HepG2 (cell line): ENCODE results near the gene FAM168A. TPM values are rescaled to one million over a fixed set of nuclear protein-coding genes. Genes with fewer than 3 reads are reported as not detected.

Source experiments
- ATAC-seq: fragments of 200-7000 bp; cut with Tn5 transposase; 3 replicates; pipeline ENCODE4 v1.9.1; 2020; ENCODE audit warnings: mild to moderate bottlenecking, moderate library complexity
- BruUV-seq: library from RNA; stranded (reverse); fragments of 400-500 nt; replicated peaks from 2 replicates; lab custom pipeline; 2021; lab: Mats Ljungman, UMichigan
- CTCF ChIA-PET: fragments of 300-600 bp; formaldehyde crosslinking; extraction: SDS; loops from one replicate; lab custom pipeline; 2021; ENCODE audit warnings: low total read pairs, inconsistent platforms, low intra/inter-chr PET ratio; lab: Yijun Ruan, JAX
- POLR2A ChIA-PET: fragments of 350-600 bp; sonication (Branson Sonifier 250); formaldehyde crosslinking; loops from one replicate; lab custom pipeline; 2020; ENCODE audit warnings: antibody characterized with exemption, inconsistent platforms; lab: Yijun Ruan, JAX
- DNase-seq: peaks from one replicate; pipeline ENCODE4 v3.0.0-alpha.2; 2015; ENCODE audit warnings: low spot score
- FAIRE-seq: peaks from 3 replicates; lab custom pipeline; 2011; peaks lifted over from hg19 to GRCh38; lab: Jason Lieb, UNC
- H2AFZ ChIP-seq: one replicate; pipeline ENCODE4 v1.6.1; 2011; ENCODE audit warnings: low read length, inconsistent platforms
- H3K27ac ChIP-seq: fragments of 300-600 bp; 3 replicates; pipeline ENCODE4 v1.8.0; 2011; ENCODE audit warnings: mixed run types, mild to moderate bottlenecking, mixed read lengths, low read length, inconsistent platforms; ENCODE audit not compliant: insufficient read depth; ENCODE audit errors: extremely low read length
- H3K27me3 ChIP-seq, 2 experiments: fragments of 200-600 bp in 1 of 2; 2 replicates in 1 of 2; 3 replicates in 1 of 2; pipeline versions ENCODE4 v1.6.0 to v1.8.0; 2011; ENCODE audit warnings: low read length in 2 of 2, mild to moderate bottlenecking in 2 of 2, moderate library complexity in 2 of 2, inconsistent platforms in 1 of 2; ENCODE audit not compliant: insufficient read depth in 2 of 2, control insufficient read depth in 1 of 2
- H3K36me3 ChIP-seq, 2 experiments: fragments of 200-600 bp in 1 of 2; replicated peaks in 1 of 2; 2 replicates in 1 of 2; 3 replicates in 1 of 2; pipeline versions ENCODE4 v1.5.1 to v1.8.0; 2011; ENCODE audit warnings: low read length in 2 of 2, inconsistent platforms in 1 of 2; ENCODE audit not compliant: insufficient read depth in 2 of 2, control insufficient read depth in 1 of 2
- H3K4me1 ChIP-seq: 2 replicates; pipeline ENCODE4 v1.5.1; 2012; ENCODE audit warnings: low read length, inconsistent platforms; ENCODE audit not compliant: insufficient read depth
- H3K4me2 ChIP-seq: 2 replicates; pipeline ENCODE4 v1.6.0; 2011; ENCODE audit warnings: low read depth, low read length, inconsistent platforms
- H3K4me3 ChIP-seq, 3 experiments: fragments of 200-600 bp in 1 of 3; sonication (generic), shearing (Covaris generic) in 1 of 3; replicated peaks in 1 of 3; 2 replicates each; pipeline ENCODE4 v1.5.1; 2011 to 2016; ENCODE audit warnings: low read length in 3 of 3, inconsistent platforms in 2 of 3, low read depth in 2 of 3, mild to moderate bottlenecking in 2 of 3, control low read depth in 1 of 3, mixed read lengths in 1 of 3; ENCODE audit not compliant: insufficient read depth in 1 of 3
- H3K79me2 ChIP-seq: one replicate; pipeline ENCODE4 v1.6.1; 2011; ENCODE audit warnings: low read length, inconsistent platforms; ENCODE audit not compliant: insufficient read depth
- H3K9ac ChIP-seq: 2 replicates; pipeline ENCODE4 v1.6.0; 2011; ENCODE audit warnings: mild to moderate bottlenecking, low read depth, low read length, inconsistent platforms; ENCODE audit not compliant: insufficient read depth
- H3K9me3 ChIP-seq: 2 replicates; pipeline ENCODE4 v1.5.1; 2012; ENCODE audit warnings: mild to moderate bottlenecking, low read length
- H4K20me1 ChIP-seq: 2 replicates; pipeline ENCODE4 v1.6.0; 2011; ENCODE audit warnings: inconsistent platforms, mild to moderate bottlenecking, low read length, moderate library complexity; ENCODE audit not compliant: insufficient read depth
- FOSL2 ChIP-seq: sonication (generic); formaldehyde crosslinking; IDR thresholded peaks from 2 replicates; pipeline ENCODE4 v1.4.0; 2020; ENCODE audit warnings: missing genetic modification reagents
- FOXA3 ChIP-seq: IDR thresholded peaks from 2 replicates; pipeline ENCODE4 v1.6.1; 2016; ENCODE audit warnings: missing genetic modification reagents, missing compliant biosample characterization
- MAX ChIP-seq: IDR thresholded peaks from 2 replicates; pipeline ENCODE4 v1.6.1; 2012; ENCODE audit warnings: inconsistent platforms
- PHF8 ChIP-seq: sonication (generic); formaldehyde crosslinking; IDR thresholded peaks from 2 replicates; pipeline ENCODE4 v1.5.0; 2020; ENCODE audit warnings: missing genetic modification reagents
- SKI ChIP-seq: fragments of 450-650 bp; IDR thresholded peaks from one replicate; pipeline ENCODE4 v1.6.1; 2018; ENCODE audit warnings: mild to moderate bottlenecking; ENCODE audit not compliant: partially characterized antibody
- SMARCE1 ChIP-seq: fragments of 450-650 bp; IDR thresholded peaks from 2 replicates; pipeline ENCODE4 v1.6.1; 2017; ENCODE audit warnings: borderline replicate concordance
- SNAPC4 ChIP-seq: sonication (generic); formaldehyde crosslinking; IDR thresholded peaks from 2 replicates; pipeline ENCODE4 v1.4.0; 2020; ENCODE audit warnings: mild to moderate bottlenecking, missing genetic modification reagents
- U2AF1 ChIP-seq: fragments of 200-400 bp; formaldehyde crosslinking; optimal IDR thresholded peaks from 2 replicates; pipeline ENCODE3; 2017; ENCODE audit warnings: mild to moderate bottlenecking, low read depth, low read length
- ZFY ChIP-seq: sonication (generic); formaldehyde crosslinking; IDR thresholded peaks from 2 replicates; pipeline ENCODE4 v1.4.0; 2020; ENCODE audit warnings: missing genetic modification reagents
- ZHX2 ChIP-seq, 2 experiments: sonication (generic) in 1 of 2; formaldehyde crosslinking in 1 of 2; IDR thresholded peaks; 2 replicates each; pipeline versions ENCODE4 v1.6.1 to v1.9.0; 2014 to 2022; ENCODE audit warnings: antibody characterized with exemption in 1 of 2, borderline replicate concordance in 1 of 2, inconsistent platforms in 1 of 2, low read depth in 1 of 2, missing genetic modification reagents in 1 of 2
- ZIK1 ChIP-seq: sonication (generic); formaldehyde crosslinking; IDR thresholded peaks from 2 replicates; pipeline ENCODE4 v1.5.0; 2020; ENCODE audit warnings: mild to moderate bottlenecking, low read depth, missing genetic modification reagents, borderline replicate concordance
- WGBS: methylation state at CpG from one replicate; pipeline ENCODE4 v1.1.6; 2017; ENCODE audit warnings: low lambda C conversion rate; 5-methylcytosine and 5-hydroxymethylcytosine counted together
- in situ Hi-C: cut with HindIII; loops from 2 replicates; pipeline ENCODE4 v1.10.0; 2017; ENCODE audit warnings: low pct_unique_long_range_greater_than_20kb; ENCODE audit not compliant: extremely low pct_ligation_motif_present
- intact Hi-C: fragments of 100-400 bp; cut with micrococcal nuclease; formaldehyde crosslinking; loops from one replicate; pipeline ENCODE4 v1.10.0; 2022; ENCODE audit not compliant: unreplicated experiment
- polyA plus RNA-seq, 8 experiments: library from polyadenylated mRNA; depleted of rRNA in 3 of 8; stranded (reverse) in 7 of 8; unstranded in 1 of 8; fragments of >200 nt; fragmentation: Illumina TruSeq in 4 of 8; extraction: Trizol in 4 of 8; gene quantifications; 2 replicates each; pipeline versions ENCODE4 v1.2.1 to v1.2.3, GENCODE V29; 2011 to 2016; ENCODE audit warnings: low read depth in 4 of 8, missing spikeins in 1 of 8, mixed read lengths in 1 of 8; ENCODE audit not compliant: insufficient read depth in 1 of 8
- total RNA-seq, 5 experiments: library from RNA; depleted of rRNA; stranded (reverse); fragments of >200 nt; fragmentation: Illumina TruSeq; extraction: Trizol; gene quantifications; 2 replicates each; pipeline ENCODE4 v1.2.3, GENCODE V29; 2016; ENCODE audit warnings: low read depth in 1 of 5

The FAM168A gene
- total and polyA plus RNA-seq, 2 of the 13 experiments (the other 11 are each of a cell fraction or from before 2014, with no cell fraction given): 13.9 to 15.8 TPM

- TF ChIP-seq ZHX2 (IDR thresholded peaks at IDR 0.05; ENCODE audit: low read depth) (no peak), ZHX2 (CRISPR knock-in tag; IDR thresholded peaks at IDR 0.05; ENCODE audit: borderline replicate concordance) (no peak), FOXA3 (CRISPR knock-in tag) (no peak), PHF8 (CRISPR knock-in tag) (no peak), FOSL2 (no peak), U2AF1 (no peak), SKI (no peak)
Observed at GRCh38 chr11:73537969-73538368, 59.9 kb downstream of the FAM168A start (continued).

- no peak overlapping the region for H3K27ac ChIP-seq
- no peaks in the 10 kb centered on the region for H4K20me1 ChIP-seq
- no peak overlapping the region for H3K9ac ChIP-seq
- H3K4me1 ChIP-seq: peaks cover 10% of the 10 kb centered on the region
- ATAC-seq (no peak), FAIRE-seq (no peak), DNase-seq (no peak)
- ChIA-PET POLR2A (no interaction called here), CTCF (no interaction called here)
- H2AFZ ChIP-seq: no peak overlapping the region
- no peaks in the 10 kb centered on the region for H3K79me2 ChIP-seq
- H3K9me3 ChIP-seq: no peaks in the 10 kb centered on the region
- H3K4me3 ChIP-seq: no peak overlapping the region
- H3K4me2 ChIP-seq: no peak overlapping the region
- no TSS peak for BruUV-seq
- H3K27me3 ChIP-seq: no peaks in the 10 kb centered on the region
- in situ Hi-C loops (no loop called here), intact Hi-C loops (no loop called here)
- 96% methylated on average over 2 of the region's 2 CpGs for WGBS
- H3K36me3 ChIP-seq: no peaks in the 10 kb centered on the region
- TF ChIP-seq SMARCE1 (no peak), ZFY (CRISPR knock-in tag) (no peak), MAX (no peak), SNAPC4 (CRISPR knock-in tag) (no peak), ZIK1 (no peak)
- TF ChIP-seq, all 625 proteins: peak for 0
Observed at GRCh38 chr11:73536961-73537360, 61.0 kb downstream of the FAM168A start.
